K562 (cell line): ENCODE results near the gene PRKAG2. TPM values are rescaled to one million over a fixed set of nuclear protein-coding genes. Genes with fewer than 3 reads are reported as not detected.
A peak's percentile ranks its signal among the peaks of the same experiment; 100 is the strongest.

Experiments
- ATAC-seq: fragments of 200-7000 bp; cut with Tn5 transposase; 3 replicates; pipeline ENCODE4 v1.9.1; 2020; ENCODE audit warnings: moderate library complexity
- BruUV-seq: library from RNA; stranded (reverse); fragments of 400-500 nt; replicated peaks from 2 replicates; lab custom pipeline; 2021; lab: Mats Ljungman, UMichigan
- CTCF ChIA-PET: fragments of 300-600 bp; formaldehyde crosslinking; extraction: SDS; loops from one replicate; lab custom pipeline; 2021; ENCODE audit warnings: low intra/inter-chr PET ratio; lab: Yijun Ruan, JAX
- POLR2A ChIA-PET: fragments of 300-600, 350-650 bp; sonication (Branson Sonifier 250); formaldehyde crosslinking; extraction: SDS; loops from one replicate; lab custom pipeline; 2021; ENCODE audit warnings: antibody characterized with exemption, inconsistent platforms; lab: Yijun Ruan, JAX
- DNase-seq, 4 experiments: peaks; one replicate each; pipeline versions ENCODE4 v3.0.0 to v3.0.0-alpha.2; 2011 to 2018; ENCODE audit warnings: low spot score in 3 of 4, mixed read lengths in 3 of 4; ENCODE audit errors: extremely low read depth in 1 of 4
- FAIRE-seq: peaks from 2 replicates; lab custom pipeline; 2011; peaks lifted over from hg19 to GRCh38; lab: Jason Lieb, UNC
- H2AFZ ChIP-seq: 2 replicates; pipeline ENCODE4 v1.6.0; 2011; ENCODE audit warnings: low read depth, low read length, control low read depth, inconsistent platforms
- H3K27ac ChIP-seq: fragments of 200-600 bp; 3 replicates; pipeline ENCODE4 v1.8.0; 2011; ENCODE audit warnings: low read depth, mild to moderate bottlenecking, control low read depth, inconsistent platforms, low read length, moderate library complexity, mixed read lengths; ENCODE audit errors: extremely low read depth
- H3K27me3 ChIP-seq, 2 experiments: fragments of 300-600 bp in 1 of 2; 2 replicates in 1 of 2; 3 replicates in 1 of 2; pipeline versions ENCODE4 v1.6.0 to v1.8.0; 2011; ENCODE audit warnings: inconsistent platforms in 2 of 2, low read length in 2 of 2, mild to moderate bottlenecking in 1 of 2, mixed read lengths in 1 of 2, moderate library complexity in 1 of 2; ENCODE audit not compliant: control insufficient read depth in 2 of 2, insufficient read depth in 2 of 2
- H3K36me3 ChIP-seq: fragments of 300-600 bp; 3 replicates; pipeline ENCODE4 v1.8.0; 2011; ENCODE audit warnings: mild to moderate bottlenecking, low read length, inconsistent platforms; ENCODE audit not compliant: control insufficient read depth, insufficient read depth
- H3K4me1 ChIP-seq, 2 experiments: fragments of 200-600 bp in 1 of 2; replicated peaks in 1 of 2; 2 replicates in 1 of 2; 3 replicates in 1 of 2; pipeline versions ENCODE4 v1.5.1 to v1.8.0; 2011; ENCODE audit warnings: inconsistent platforms in 2 of 2, low read length in 2 of 2, mild to moderate bottlenecking in 1 of 2, mixed read lengths in 1 of 2, moderate library complexity in 1 of 2; ENCODE audit not compliant: control insufficient read depth in 2 of 2, insufficient read depth in 2 of 2
- H3K4me2 ChIP-seq: 2 replicates; pipeline ENCODE4 v1.6.1; 2011; ENCODE audit warnings: low read length, control low read depth, inconsistent platforms, mixed read lengths; ENCODE audit not compliant: insufficient read depth
- H3K4me3 ChIP-seq: fragments of 200-600 bp; sonication (generic), shearing (Covaris generic); 2 replicates; pipeline ENCODE4 v1.5.1; 2016; ENCODE audit warnings: control low read depth, inconsistent platforms
- H3K79me2 ChIP-seq: fragments of 200-600 bp; 3 replicates; pipeline ENCODE4 v1.8.0; 2011; ENCODE audit warnings: low read length, inconsistent platforms; ENCODE audit not compliant: control insufficient read depth, insufficient read depth
- H3K9ac ChIP-seq, 2 experiments: 2 replicates each; pipeline versions ENCODE4 v1.6.0 to v1.6.1; 2011; ENCODE audit warnings: low read depth in 2 of 2, low read length in 2 of 2, control low read depth in 1 of 2, inconsistent platforms in 1 of 2, mild to moderate bottlenecking in 1 of 2, mixed read lengths in 1 of 2; ENCODE audit not compliant: insufficient read depth in 1 of 2
- H3K9me1 ChIP-seq: one replicate; pipeline ENCODE4 v1.6.0; 2011; ENCODE audit warnings: inconsistent platforms, mild to moderate bottlenecking, low read length, moderate library complexity; ENCODE audit not compliant: control insufficient read depth, insufficient read depth
- H3K9me3 ChIP-seq: replicated peaks from 2 replicates; pipeline ENCODE4 v1.5.1; 2011; ENCODE audit warnings: low read depth, low read length, inconsistent platforms; ENCODE audit not compliant: control insufficient read depth, insufficient read depth
- H4K20me1 ChIP-seq: replicated peaks from 2 replicates; pipeline ENCODE4 v1.6.1; 2011; ENCODE audit warnings: low read length, inconsistent platforms, mixed read lengths; ENCODE audit not compliant: control insufficient read depth, insufficient read depth
- ELF2 ChIP-seq: fragments of 250-450 bp; sonication (Bioruptor Pico); IDR thresholded peaks from 2 replicates; pipeline ENCODE4 v1.5.0; 2021; ENCODE audit warnings: mild to moderate bottlenecking
- KDM2B ChIP-seq: fragments of 250-450 bp; sonication (Bioruptor Pico); IDR thresholded peaks from 2 replicates; pipeline ENCODE4 v1.8.0; 2021; ENCODE audit warnings: mild to moderate bottlenecking, moderate library complexity
- LEF1 ChIP-seq: fragments of 450-650 bp; IDR thresholded peaks from 2 replicates; pipeline ENCODE4 v1.6.1; 2016; ENCODE audit warnings: mild to moderate bottlenecking
- MAZ ChIP-seq, 2 experiments: fragments of 450-650 bp in 1 of 2; sonication (generic) in 1 of 2; formaldehyde crosslinking; IDR thresholded peaks in 1 of 2; conservative IDR thresholded peaks in 1 of 2; 2 replicates each; pipeline versions ENCODE4 v1.4.0 to v1.5.0; 2020; ENCODE audit warnings: mild to moderate bottlenecking in 1 of 2, missing genetic modification reagents in 1 of 2
- NUFIP1 ChIP-seq: fragments of 450-650 bp; IDR thresholded peaks from 2 replicates; pipeline ENCODE4 v1.6.1; 2018; ENCODE audit not compliant: partially characterized antibody
- TBP ChIP-seq: optimal IDR thresholded peaks from 2 replicates; pipeline ENCODE3; 2011; ENCODE audit warnings: low read depth, low read length, improper control_type of control experiment
- TEAD1 ChIP-seq, 2 experiments: fragments of 450-650 bp in 1 of 2; sonication (generic) in 1 of 2; formaldehyde crosslinking; IDR thresholded peaks; 2 replicates each; pipeline versions ENCODE4 v1.4.0 to v1.8.0; 2020 to 2022; ENCODE audit warnings: mild to moderate bottlenecking in 2 of 2, missing genetic modification reagents in 1 of 2
- THAP7 ChIP-seq: fragments of 250-450 bp; sonication (Bioruptor Pico); IDR thresholded peaks from 2 replicates; pipeline ENCODE4 v1.5.0; 2021
- ZBTB34 ChIP-seq: fragments of 250-450 bp; sonication (Bioruptor Pico); IDR thresholded peaks from 2 replicates; pipeline ENCODE4 v1.8.0; 2021; ENCODE audit warnings: mild to moderate bottlenecking, moderate library complexity
- ZHX1 ChIP-seq: fragments of 150-350 bp; conservative IDR thresholded peaks from 2 replicates; pipeline ENCODE4 v1.6.1; 2014; ENCODE audit warnings: low read length
- ZNF165 ChIP-seq: fragments of 250-450 bp; sonication (Bioruptor Pico); IDR thresholded peaks from 2 replicates; pipeline ENCODE4 v1.4.0; 2020; ENCODE audit warnings: borderline replicate concordance
- ZNF512 ChIP-seq: IDR thresholded peaks from 2 replicates; pipeline ENCODE4 v1.6.1; 2016; ENCODE audit warnings: missing genetic modification characterization, missing compliant biosample characterization
- WGBS: fragments of 100-300 bp; shearing (Covaris generic); methylation state at CpG from one replicate; pipeline ENCODE4 v1.1.6; 2016; ENCODE audit warnings: low coverage, mixed read lengths; ENCODE audit not compliant: insufficient coverage; ENCODE audit errors: missing lambda C conversion rate; 5-methylcytosine and 5-hydroxymethylcytosine counted together
- in situ Hi-C: fragments of 300-500 bp; cut with MboI; formaldehyde crosslinking; loops from 4 replicates; pipeline ENCODE4 v1.15.0; 2018; ENCODE audit warnings: inconsistent platforms, mixed read lengths
- intact Hi-C: fragments of 100-400 bp; cut with micrococcal nuclease; formaldehyde crosslinking; loops from 2 replicates; pipeline ENCODE4 v1.14.2; 2022
- polyA plus RNA-seq, 8 experiments: library from polyadenylated mRNA; depleted of rRNA in 4 of 8; stranded (reverse) in 5 of 8; unstranded in 3 of 8; fragments of >200 nt; fragmentation: Nextera tagmentation in 2 of 8; fragmentation: Illumina TruSeq in 1 of 8; extraction: Ambion mirVana in 2 of 8; extraction: Trizol in 1 of 8; gene quantifications; 2 replicates each; pipeline versions ENCODE4 v1.2.1 to v1.2.3, GENCODE V29; 2011 to 2014; ENCODE audit warnings: inconsistent platforms in 1 of 8, missing spikeins in 1 of 8
- total RNA-seq, 7 experiments: library from RNA; depleted of rRNA in 6 of 7; stranded (reverse); fragments of >200 nt in 6 of 7; fragmentation: Illumina TruSeq in 2 of 7; extraction: Trizol in 2 of 7; gene quantifications; 2 replicates each; pipeline versions ENCODE4 v1.2.1 to v1.2.3, GENCODE V29; 2011 to 2021; ENCODE audit warnings: low replicate concordance in 1 of 7
- TF ChIP-seq, protein P1 (sequence below): IDR thresholded peaks from 2 replicates; pipeline ENCODE4 v1.6.1; 2011; ENCODE audit warnings: borderline replicate concordance, low read depth, mild to moderate bottlenecking, moderate library complexity, low read length; ENCODE audit not compliant: insufficient read depth, poor library complexity, severe bottlenecking

The PRKAG2 gene
- total and polyA plus RNA-seq, 9 of the 15 experiments (the other 6 are each of a cell fraction or from before 2014, with no cell fraction given), result 0.99 to 5.6 (median 3.3) TPM

DNA sequence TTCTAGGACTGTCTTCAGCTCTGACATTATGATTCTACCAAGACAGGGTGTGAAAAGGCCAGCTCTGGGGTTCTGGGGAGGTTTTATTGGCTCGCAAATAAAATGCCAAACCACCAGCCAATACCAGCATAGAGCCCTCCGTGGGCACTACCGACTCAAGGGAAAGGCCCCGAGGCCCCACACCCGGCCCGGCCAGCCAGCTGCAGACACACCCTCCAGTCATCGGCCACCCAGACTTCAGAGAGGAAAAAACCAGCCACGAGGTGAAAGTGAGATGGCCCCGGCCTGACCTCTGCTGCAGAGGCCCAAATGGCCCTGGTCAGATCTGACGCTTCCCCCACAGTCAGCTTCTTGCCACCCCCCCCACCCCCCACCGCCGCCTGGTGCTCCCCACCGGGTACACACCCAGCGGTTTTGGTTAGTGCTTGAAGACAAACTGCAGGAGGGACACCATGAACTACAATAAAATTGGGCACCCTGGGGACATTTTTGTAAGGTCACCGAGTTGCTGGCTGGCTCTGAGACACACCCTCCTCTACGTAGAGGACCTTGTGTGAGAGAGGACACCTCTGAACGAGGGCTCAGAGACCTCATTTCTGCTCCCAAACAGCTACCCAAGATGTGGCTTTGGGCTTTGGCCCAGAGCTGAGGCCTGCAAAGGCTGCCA is 79.9 kb downstream of the PRKAG2 start:
- H2AFZ ChIP-seq, result no peak overlapping the region
- H3K9ac ChIP-seq, result 0 out of 4 replicates have a peak overlapping the region, but pooled peaks of 1 of the 2 experiments have one; percentile 6
- no peak overlapping the region for H3K4me2 ChIP-seq
- TF ChIP-seq TEAD1 (CRISPR knock-in tag; IDR thresholded peaks at IDR 0.05) (no peak), MAZ (CRISPR knock-in tag; conservative IDR thresholded peaks at IDR 0.05 in 1 of 2, IDR thresholded peaks at IDR 0.05 in 1 of 2) (no peak), ELF2 (CRISPR knock-in tag) (no peak), ZNF512 (tag) (no peak), ZNF165 (no peak), LEF1 (no peak), NUFIP1 (no peak), ZHX1 (no peak), TBP (no peak), ZBTB34 (CRISPR knock-in tag) (no peak), KDM2B (no peak), THAP7 (CRISPR knock-in tag) (no peak)
- TF ChIP-seq, protein P1, sequence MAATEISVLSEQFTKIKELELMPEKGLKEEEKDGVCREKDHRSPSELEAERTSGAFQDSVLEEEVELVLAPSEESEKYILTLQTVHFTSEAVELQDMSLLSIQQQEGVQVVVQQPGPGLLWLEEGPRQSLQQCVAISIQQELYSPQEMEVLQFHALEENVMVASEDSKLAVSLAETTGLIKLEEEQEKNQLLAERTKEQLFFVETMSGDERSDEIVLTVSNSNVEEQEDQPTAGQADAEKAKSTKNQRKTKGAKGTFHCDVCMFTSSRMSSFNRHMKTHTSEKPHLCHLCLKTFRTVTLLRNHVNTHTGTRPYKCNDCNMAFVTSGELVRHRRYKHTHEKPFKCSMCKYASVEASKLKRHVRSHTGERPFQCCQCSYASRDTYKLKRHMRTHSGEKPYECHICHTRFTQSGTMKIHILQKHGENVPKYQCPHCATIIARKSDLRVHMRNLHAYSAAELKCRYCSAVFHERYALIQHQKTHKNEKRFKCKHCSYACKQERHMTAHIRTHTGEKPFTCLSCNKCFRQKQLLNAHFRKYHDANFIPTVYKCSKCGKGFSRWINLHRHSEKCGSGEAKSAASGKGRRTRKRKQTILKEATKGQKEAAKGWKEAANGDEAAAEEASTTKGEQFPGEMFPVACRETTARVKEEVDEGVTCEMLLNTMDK, result no peak

More for the DNA sequence above, 79.9 kb downstream of the PRKAG2 start:
- BruUV-seq, result no TSS peak
- 3% methylated on average over 15 of the region's 17 CpGs for WGBS
- no peak overlapping the region for H3K4me3 ChIP-seq
- no peaks in the 10 kb centered on the region for H3K36me3 ChIP-seq
- H3K9me1 ChIP-seq, result no peaks in the 10 kb centered on the region
- CTCF ChIA-PET, result no interaction called here
- intact Hi-C loops, result no loop called here
- peaks cover 11% of the 10 kb centered on the region for H4K20me1 ChIP-seq
- POLR2A ChIA-PET, result interaction anchor here (0.6 to 0.7 kb wide), 2 partner anchors 135 to 373 kb away, joined by 3 to 4 read pairs; no protein-coding TSS in a partner anchor
- no peak overlapping the region for H3K27ac ChIP-seq
- DNase-seq (no peak), ATAC-seq (no peak), FAIRE-seq (no peak)
- no peaks in the 10 kb centered on the region for H3K79me2 ChIP-seq
- in situ Hi-C loops, result no loop called here
- peaks cover 79 to 98% of the 10 kb centered on the region in 2 experiments for H3K27me3 ChIP-seq
- no peaks in the 10 kb centered on the region for H3K9me3 ChIP-seq
- H3K4me1 ChIP-seq, result peaks cover 0 to 11% of the 10 kb centered on the region in 2 experiments; a peak in 3 of 5 replicates
